ENCODE measurements around the gene SNRNP35. TPM values are rescaled to one million over a fixed set of nuclear protein-coding genes. Genes with fewer than 3 reads are reported as not detected.
"Not testable (repeated sequence)": the region's sequence is repeated elsewhere in the genome, so short reads cannot be mapped to it uniquely, and the experiment has no call there.

The SNRNP35 gene, protein sequence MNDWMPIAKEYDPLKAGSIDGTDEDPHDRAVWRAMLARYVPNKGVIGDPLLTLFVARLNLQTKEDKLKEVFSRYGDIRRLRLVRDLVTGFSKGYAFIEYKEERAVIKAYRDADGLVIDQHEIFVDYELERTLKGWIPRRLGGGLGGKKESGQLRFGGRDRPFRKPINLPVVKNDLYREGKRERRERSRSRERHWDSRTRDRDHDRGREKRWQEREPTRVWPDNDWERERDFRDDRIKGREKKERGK
- 23.2 TPM for total RNA-seq
- long read RNA-seq, transcript SNRNP35-203 (2 exons, 1,975 nt) = major isoform, 30 of 40 reads
- long read RNA-seq, partial matches to known transcripts = 3 of 40 reads
- long read RNA-seq, other reads (novel, unspliced or antisense) = 5 of 40 reads

DNA sequence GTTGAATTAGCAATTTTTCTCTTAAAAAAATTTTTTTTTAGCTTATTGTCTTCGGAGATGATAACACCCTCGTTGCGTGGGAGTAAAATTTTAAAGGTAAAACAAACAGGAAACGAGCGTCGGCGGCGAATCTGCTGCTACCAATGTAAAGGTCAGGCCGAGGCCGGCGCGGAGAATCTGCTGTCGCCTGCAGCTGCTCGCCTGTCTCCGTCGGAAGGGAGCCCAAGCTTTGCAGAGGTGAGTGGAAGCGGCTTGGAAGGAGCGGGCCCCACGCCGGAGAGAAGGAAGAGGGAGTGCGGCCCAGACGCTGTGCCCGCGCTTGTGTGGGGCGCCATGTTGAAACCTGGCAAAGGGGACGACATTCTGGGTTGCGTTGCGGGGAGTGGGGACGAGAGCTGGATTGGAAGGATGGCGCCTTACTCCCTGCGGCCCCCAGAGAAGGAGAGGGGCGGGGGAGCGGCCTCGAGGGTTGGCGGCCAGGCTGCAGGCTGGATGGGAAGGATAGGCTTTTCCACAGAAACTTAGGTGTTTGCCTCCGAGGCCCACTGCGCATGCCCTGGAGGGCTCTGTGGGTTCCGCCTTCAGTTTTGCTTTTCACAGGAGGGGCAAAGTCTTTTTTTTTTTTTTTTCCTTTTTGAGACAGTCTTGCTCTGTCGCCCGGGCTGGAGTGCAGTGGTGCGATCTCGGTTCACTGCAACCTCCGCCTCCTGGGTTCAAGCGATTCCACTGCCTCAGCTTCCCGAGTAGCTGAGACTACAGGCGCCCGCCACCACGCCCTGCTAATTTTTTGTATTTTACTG lies at the start of gene SNRNP35:
Gene SNRNP35, plus strand, starts transcription at position 160 of the 800 bp plus-strand sequence. CDS start 7,402 bp downstream, outside the sequence.
- intact Hi-C loops (cut with micrococcal nuclease) = no loop called here
- peak; percentile 89 for DNase-seq
- ATAC-seq = peak; percentile 89

DNA sequence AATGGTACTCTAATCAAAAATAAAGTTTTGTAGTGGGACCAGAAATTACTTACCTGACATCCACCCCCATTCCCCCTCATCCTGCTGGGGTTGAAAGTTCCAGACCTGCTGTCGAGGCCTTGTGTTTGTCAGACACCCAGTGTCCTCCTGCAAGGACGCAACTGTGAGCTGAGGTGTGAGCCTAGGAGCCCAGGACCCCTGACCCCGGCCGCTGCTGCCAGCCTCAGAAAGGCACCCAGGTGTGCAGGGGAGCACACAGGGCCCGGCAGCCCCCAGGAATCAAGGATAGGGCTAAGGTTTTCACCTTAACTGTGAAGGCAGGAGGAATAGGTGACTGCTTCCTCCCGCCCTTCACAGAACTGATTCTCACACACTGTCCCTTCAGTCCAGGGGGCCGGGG lies 49.3 kb upstream of the SNRNP35 start:
- ATAC-seq; DNase-seq; intact Hi-C loops (cut with micrococcal nuclease): not testable (repeated sequence)

DNA sequence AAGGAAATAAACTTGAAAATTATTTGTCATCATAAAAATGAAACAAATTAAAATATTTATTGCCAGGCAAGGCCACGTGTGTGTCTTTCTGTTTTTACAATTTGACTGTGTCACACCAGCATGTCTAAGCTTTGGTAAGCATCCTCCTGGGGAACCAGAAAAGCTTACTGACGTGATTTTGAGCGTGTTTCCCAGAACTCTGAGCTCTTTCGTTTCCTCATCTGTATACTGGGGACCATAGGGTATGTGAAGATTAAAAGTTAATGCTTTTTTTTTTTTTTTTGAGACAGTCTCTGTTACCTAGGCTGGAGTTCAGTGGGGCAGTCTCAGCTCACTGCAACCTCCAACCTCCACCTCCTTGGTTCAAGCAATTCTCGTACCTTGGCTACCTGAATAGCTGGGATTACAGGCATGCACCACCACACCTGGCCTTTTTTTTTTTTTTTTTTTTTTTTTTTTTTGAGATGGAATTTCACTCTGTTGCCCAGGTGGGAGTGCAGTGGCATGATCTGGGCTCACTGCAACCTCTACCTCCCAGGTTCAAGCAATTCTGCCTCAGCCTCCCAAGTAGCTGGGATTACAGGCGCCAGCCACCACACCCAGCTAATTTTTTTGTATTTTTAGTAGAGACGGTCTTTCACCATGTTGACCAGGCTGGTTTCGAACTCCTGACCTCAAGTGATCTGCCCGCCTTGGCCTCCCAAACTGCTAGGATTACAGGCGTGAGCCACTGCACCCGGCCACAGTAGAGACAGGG lies 48.5 kb upstream of the SNRNP35 start:
- DNase-seq; ATAC-seq; intact Hi-C loops (cut with micrococcal nuclease): not testable (repeated sequence)

DNA sequence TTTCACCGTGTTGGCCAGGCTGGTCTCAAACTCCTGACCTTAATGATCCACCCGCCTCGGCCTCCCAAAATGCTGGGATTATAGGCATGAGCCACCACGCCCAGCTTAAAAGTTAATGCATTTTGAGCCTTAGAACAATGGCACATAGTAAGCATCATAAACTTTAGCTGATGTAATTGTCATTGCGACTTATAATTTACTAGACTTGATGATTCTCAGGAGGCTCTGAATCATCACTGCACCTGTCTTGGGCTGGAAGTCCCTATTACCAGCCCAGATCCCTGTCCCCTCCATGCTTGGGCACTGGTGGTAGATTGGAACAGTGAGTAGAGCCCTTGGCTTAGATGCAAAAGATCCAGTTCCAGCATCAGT lies 47.9 kb upstream of the SNRNP35 start:
- intact Hi-C loops (cut with micrococcal nuclease) = no loop called here
- no peak for ATAC-seq
- no peak for DNase-seq

DNA sequence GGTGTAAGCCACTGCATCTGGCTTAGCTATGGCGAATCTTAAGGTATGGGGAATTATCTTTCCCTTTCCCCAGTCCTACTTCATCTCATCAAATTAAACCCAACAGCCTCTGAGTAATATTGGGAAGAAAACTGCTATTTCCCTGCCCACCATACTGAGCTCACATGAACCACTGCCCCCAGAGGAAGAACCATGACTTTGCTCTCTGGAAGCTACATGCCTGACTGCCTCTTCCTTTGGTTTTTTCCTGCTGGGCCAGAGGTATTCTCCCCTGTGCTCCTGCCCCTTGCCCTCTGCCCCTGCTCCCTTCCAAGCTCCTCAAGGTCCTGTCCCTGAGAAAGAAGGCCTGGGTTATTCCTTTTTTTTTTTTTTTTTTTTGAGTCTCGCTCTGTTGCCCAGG lies 36.6 kb upstream of the SNRNP35 start:
- ATAC-seq (no peak), DNase-seq (no peak)

DNA sequence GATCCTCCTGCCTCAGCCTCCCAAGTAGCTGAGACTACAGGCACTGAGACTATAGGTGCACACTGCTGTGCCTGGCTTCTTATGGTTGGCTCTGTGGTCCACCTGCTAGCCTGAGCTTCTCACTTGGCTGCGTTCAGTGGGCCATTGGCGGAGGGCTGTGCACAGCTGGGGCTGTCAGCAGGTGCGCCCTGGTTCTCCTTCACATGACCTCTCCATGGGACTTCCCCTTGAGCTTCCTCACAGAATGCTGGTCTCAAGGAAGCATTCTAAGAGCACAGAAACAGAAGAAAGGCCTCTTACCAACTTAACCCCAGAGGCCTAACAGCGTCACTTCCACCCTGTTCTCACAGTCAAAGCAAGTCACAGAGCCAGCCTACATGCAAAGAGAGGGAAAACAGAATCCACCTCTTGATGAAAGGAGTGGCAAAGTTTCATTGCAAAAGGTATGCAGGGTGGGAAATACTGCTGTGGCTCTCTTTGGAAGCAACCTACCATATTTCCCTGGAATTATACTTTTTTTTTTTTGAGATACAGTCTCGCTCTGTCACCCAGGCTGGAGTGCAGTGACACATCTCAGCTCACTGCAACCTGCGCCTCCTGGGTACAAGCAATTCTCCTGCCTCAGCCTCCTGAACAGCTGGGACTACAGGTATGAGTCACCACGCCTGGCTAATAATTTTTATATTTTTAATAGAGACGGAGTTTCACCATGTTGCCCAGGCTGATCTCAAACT lies 30.7 kb upstream of the SNRNP35 start:
- intact Hi-C loops (cut with micrococcal nuclease) = no loop called here
- DNase-seq = no peak
- no peak for ATAC-seq

More for the DNA sequence above, 36.6 kb upstream of the SNRNP35 start:
- intact Hi-C loops (cut with micrococcal nuclease) = no loop called here

DNA sequence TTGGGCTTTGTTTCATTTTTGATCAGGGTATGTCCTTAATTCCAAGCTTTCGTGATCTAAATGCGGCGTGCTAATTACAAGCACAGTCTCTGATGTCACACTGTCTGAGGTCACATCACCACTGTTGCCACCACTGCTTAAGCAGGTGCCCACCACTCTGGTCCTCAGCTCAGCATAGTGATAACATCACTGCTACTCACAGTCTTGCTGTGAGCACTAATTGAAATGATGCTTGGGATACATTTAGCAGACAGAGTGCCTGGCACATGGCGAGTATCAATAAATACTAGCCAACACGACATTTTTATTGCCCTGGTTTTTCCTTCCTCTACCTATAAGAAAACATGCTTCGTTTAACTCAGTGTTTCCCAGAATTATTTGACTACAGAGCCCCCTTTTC lies 29.3 kb upstream of the SNRNP35 start:
- ATAC-seq (no peak), DNase-seq (no peak)
- intact Hi-C loops (cut with micrococcal nuclease) = no loop called here

DNA sequence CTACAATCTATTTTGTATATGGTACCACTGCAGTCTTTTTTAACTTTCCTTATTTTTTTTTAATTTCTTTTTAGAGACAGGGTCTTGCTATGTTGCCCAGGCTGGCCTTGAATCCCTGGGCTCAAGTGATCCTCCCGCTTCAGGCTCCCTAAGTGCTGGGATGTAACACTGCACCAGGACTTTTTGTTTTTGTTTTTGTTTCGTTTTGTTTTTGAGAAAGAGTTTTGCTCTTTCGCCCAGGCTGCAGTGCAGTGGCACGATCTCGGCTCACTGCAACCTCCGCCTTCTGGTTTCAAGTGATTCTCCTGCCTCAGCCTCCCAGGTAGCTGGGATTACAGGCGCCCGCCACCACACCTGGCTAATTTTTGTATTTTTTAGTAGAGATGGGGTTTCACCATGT lies 28.8 kb upstream of the SNRNP35 start:
- DNase-seq; intact Hi-C loops (cut with micrococcal nuclease); ATAC-seq: not testable (repeated sequence)

DNA sequence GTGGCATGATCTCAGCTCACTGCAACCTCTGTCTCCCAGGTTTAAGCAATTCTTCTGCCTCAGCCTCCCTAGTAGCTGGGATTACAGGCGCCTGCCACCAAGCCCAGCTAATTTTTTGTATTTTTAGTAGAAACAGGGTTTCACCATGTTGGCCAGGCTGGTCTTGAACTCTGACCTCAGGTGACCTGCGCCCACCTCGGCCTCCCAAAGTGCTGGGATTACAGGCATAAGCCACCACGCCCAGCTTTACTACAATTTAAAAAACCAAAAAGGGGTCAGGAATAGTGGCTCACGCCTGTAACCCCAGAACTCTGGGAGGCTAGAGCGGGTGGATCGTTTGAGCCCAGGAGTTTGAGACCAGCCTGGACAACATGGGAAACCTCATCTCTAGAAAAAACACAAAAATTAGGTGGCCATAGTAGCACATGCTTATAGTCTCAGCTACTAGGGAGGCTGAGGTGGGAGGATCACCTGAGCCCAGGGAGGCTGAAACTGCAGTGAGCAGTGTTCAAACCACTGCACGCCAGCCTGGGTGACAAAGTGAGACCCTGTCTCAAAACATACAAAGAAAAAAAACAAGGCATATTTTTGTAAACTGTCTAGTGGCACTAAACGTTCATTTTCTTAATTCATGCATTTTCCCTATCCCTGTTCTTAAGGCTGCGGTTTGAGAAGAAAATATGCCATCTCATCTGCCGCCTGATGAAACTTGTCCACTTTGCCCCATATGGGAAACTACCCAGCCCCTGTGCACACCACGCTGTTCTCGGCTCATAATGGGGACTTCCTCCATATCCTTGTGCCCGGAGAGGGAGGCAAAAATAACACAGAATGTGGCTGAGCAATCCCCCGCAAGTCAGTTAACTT lies 25.8 kb upstream of the SNRNP35 start:
- ATAC-seq; intact Hi-C loops (cut with micrococcal nuclease); DNase-seq: not testable (repeated sequence)

DNA sequence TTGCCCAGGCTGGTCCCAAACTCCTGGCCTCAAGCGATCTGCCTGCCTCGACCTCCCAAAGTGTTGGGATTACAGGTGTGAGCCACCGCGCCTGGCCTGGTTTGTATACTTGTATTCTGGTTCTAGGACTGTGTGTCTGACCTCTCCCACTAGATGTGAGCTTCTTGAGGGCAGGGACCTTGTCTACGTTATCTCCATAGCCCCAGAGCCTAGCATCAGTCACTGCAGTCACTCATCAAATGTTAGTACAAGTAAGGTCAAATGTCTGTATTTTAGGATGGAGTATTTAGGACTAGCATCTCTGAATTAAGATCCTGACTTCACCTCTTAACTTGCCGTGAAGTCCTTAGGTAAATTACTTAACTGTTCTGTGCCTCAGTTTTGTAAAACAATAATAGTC lies 24.3 kb upstream of the SNRNP35 start:
- ATAC-seq = no peak
- intact Hi-C loops (cut with micrococcal nuclease) = no loop called here
- DNase-seq = no peak

DNA sequence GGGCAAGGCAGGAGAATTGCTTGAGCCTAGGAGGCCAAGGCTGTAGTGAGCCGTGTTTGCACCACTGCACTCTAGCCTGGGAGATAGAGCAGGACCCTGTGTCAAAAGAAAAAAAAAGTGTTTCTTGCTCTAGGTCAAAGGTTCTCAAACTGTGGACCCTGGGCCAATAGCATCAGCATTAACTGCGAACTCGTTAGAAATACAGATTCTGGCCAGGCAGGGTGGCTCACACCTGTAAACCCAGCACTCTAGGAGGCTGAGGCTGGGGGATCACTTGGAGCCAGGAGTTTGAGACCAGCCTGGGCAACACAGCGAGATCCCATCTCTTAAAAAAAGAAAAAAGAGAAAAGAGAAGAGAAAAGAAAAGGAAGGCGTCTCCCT lies 22.3 kb upstream of the SNRNP35 start:
- intact Hi-C loops (cut with micrococcal nuclease) = no loop called here
- DNase-seq (no peak), ATAC-seq (no peak)

DNA sequence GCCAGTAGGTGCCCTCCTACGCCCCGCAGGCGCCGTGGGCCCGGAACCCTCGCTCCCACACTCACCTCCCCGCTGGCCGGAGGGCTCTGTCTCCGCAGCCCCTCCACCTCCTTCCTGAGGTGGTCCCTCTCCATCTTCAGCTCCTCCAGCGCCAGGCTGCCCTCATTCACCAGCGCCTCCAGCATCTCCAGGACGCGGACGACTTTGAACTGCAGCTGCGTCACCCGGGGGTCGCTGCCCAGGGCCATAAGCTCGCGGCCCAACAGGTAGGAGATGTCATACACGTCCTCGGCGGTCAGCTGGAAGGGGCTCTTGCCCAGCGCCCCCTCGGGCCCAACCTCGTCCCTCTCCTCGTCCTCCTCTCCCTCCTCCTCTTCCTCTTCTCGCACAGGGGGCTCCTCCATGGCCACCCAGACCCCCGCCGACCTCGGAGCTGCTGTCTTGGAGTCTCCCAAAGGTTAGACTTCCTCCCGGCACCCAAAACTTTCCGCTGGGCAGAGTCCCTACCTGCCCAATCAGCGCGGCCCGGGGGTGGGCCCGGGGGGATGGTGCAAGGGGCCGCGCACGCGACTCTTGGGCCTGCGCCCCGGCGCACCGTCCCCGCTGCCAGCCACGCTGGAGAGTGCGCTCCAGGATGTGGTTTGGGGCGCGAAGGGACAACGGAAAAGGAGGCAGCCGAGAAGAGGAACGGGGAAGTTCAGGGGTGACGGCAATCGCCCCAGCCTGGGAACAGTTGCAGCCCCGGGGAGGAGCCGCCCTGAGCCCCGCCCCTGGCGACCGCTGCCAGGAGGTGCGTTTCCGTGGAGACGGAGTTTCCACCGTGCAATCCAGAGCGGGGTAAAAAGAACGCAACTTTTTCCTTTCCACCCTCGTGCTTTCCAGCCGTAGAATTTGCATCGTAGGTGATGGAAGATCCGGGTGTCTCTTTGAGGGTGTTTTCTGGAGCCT lies 21.6 kb upstream of the SNRNP35 start, which contains the start of gene RILPL2:
Gene RILPL2, minus strand, starts transcription at position 668 of the 948 bp plus-strand sequence. Its CDS starts 264 bp downstream, at position 404.
- intact Hi-C loops (cut with micrococcal nuclease) = no loop called here
- peak; percentile 93 for DNase-seq
- ATAC-seq = peak; percentile 97

DNA sequence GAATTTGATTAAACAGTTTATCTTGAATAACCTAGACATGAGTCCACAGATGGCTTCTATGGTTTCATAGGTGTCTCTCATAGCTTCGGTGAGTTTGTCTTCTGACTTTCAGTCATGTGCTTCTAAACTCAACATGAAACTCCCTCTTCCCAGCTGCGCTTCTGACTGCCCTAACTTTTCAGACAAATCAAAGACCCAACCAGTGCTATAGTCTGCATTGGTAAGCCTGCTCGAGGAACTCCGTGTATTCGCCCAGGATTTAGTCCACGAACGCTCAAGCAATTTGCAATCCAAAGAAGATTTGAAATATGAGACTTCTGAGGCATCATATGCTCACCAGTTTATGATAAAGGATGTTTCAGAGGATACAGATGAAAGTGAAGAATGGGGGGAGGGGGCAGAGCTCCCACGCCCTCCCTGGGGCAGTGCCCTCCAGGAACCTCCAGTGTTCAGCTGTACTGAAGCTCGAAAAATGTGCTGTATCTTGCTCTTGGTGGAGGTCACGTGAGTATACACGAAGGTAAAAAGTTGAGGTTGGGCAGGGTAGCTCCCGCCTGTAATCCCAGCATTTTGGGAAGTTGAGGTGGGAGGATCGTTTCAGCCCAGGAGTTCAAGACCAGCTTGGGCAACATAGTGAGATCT lies 16.3 kb upstream of the SNRNP35 start:
- no peak for ATAC-seq
- intact Hi-C loops (cut with micrococcal nuclease) = no loop called here

DNA sequence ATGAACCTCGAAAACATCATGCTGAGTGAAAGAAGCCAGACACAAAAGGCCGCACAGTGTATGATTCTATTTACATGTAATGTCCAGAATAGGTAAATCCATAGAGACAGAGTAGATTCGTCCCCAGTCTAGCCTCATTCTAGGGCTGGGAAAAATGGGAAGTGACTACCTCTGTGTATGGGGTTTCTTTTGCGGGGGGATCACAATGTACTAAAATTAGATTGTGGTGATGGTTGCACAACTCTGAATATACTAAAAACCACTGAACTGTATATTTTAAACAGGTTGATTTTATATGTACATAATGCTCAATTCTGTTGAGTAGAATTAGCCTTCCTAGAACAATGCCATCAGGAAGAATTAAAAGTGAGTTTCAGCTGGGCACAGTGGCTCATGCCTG lies 15.2 kb upstream of the SNRNP35 start:
- DNase-seq = no peak
- ATAC-seq = no peak
- intact Hi-C loops (cut with micrococcal nuclease) = no loop called here

More for the DNA sequence above, 16.3 kb upstream of the SNRNP35 start:
- DNase-seq = no peak

DNA sequence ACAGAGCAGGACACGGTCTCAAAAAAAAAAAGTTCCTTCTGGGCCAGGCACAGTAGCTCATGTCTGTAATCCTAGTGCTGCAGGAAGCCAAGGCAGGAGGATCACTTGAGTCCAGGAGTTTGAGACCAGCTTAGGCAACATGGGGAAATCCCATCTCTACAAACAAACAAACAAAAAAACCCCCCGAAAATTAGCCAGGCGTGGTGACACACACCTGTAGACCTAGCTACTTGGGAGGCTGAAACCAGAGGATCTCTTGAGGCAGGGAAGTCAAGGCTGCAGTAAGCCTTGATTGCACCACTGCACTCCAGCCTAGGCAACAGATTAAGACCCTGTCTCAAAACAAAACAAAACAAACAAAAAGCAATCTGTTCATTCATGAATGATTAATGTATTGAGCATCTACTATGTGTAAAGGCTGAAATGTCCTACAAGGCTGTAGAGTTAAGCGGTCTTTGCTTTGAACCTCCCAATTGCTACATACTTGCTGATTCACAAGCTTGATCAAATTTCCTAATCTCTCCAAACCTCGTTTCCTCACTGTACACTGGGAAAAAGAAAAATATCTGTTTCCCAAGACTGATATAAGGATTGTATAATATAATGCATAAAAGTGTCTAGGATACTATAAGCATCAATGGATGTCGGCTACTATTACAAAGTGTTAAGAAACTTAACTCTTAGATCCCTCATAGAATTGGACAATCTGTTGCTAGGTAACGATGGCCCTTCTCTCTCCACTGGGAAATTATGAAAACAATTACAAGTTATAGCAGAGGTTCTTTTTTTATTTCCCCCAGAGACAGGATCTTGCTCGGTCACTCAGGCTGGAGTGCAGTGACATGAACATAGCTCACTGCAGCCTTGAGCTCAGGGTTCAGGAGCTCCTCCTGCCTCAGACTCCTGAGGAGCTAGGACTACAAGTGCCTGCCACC lies 13.6 kb upstream of the SNRNP35 start:
- intact Hi-C loops (cut with micrococcal nuclease) = no loop called here
- ATAC-seq (peak; percentile 11), DNase-seq (no peak)
